ENCODE data around the gene PDE2A. TPM values are rescaled to one million over a fixed set of nuclear protein-coding genes. Genes with fewer than 3 reads are reported as not detected.

The PDE2A gene
- total and polyA plus RNA-seq, 8 donors, result 3.5 to 548 (median 25.9) TPM

DNA sequence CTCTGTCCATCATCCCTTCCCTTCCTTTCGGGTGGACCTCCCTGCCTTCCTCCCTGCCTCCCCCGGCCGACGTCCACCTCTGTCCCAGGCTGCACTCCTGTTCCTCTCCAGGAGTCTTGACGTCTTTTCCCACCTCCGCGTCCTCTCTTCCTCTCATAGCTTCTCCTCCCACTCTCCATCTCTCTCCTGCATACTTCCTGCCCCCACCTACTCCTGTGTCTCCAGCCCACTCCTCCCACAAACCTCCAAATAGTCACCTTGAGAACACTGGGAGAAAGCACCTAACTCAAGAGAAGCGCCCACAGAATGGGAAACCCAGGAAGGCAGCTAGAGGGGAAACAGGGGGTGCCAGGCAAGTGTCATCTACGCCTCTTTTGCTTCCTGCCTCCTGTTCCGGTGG is 60.8 kb downstream of the PDE2A start:
- Histone ChIP-seq H3K27me3 (peaks cover 0 to 21% (median 2%) of the 10 kb centered on the region in 3 donors), H3K9me3 (no peaks in the 10 kb centered on the region), H3K36me3 (no peaks in the 10 kb centered on the region), H3K4me3 (no peak overlapping the region), H3K27ac (no peak overlapping the region), H3K4me1 (peaks cover 10 to 50% (median 22%) of the 10 kb centered on the region in 4 donors)
- WGBS, 5 donors, result 75 to 88% (median 81%) methylated on average over 10 of the region's 10 CpGs
- no peak for DNase-seq
- TF ChIP-seq POLR2AphosphoS5 (IDR thresholded peaks at IDR 0.05) (no peak), EP300 (IDR thresholded peaks at IDR 0.05) (no peak), POLR2A (IDR thresholded peaks at IDR 0.05) (no peak)
- TF ChIP-seq, protein P1, sequence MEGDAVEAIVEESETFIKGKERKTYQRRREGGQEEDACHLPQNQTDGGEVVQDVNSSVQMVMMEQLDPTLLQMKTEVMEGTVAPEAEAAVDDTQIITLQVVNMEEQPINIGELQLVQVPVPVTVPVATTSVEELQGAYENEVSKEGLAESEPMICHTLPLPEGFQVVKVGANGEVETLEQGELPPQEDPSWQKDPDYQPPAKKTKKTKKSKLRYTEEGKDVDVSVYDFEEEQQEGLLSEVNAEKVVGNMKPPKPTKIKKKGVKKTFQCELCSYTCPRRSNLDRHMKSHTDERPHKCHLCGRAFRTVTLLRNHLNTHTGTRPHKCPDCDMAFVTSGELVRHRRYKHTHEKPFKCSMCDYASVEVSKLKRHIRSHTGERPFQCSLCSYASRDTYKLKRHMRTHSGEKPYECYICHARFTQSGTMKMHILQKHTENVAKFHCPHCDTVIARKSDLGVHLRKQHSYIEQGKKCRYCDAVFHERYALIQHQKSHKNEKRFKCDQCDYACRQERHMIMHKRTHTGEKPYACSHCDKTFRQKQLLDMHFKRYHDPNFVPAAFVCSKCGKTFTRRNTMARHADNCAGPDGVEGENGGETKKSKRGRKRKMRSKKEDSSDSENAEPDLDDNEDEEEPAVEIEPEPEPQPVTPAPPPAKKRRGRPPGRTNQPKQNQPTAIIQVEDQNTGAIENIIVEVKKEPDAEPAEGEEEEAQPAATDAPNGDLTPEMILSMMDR (IDR thresholded peaks at IDR 0.05), result no peak
- intact Hi-C loops (cut with DNase I; ENCODE audit: low total_unique reads), result no loop called here

DNA sequence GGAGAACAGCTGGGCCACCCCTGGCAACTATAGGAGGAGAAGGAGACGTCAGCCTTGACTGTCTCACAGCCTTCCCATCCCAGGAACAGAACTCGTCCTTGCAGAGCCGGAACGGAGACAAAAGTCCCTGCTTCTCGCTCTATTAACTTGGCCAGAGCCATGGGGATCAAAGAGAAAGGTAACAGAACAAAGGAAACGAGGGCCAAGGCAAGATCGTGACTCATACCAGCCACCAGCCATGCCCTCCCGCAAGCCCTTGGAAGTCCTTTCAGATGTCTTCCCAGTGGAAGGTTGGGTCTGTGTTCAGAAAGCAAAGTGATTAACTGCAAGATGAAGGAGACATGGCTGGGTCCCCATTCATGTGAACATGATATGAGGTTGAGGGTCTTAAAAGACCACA is 64.7 kb downstream of the PDE2A start:
- 65 to 72% (median 67%) methylated on average over 8 of the region's 8 CpGs for WGBS, 5 donors
- Histone ChIP-seq H3K27me3 (peaks cover 0 to 24% (median 2%) of the 10 kb centered on the region in 3 donors), H3K4me1 (peaks cover 7 to 51% (median 25%) of the 10 kb centered on the region in 4 donors), H3K9me3 (no peaks in the 10 kb centered on the region), H3K4me3 (no peak overlapping the region), H3K36me3 (no peaks in the 10 kb centered on the region), H3K27ac (no peak overlapping the region)
- no peak for DNase-seq
- TF ChIP-seq, protein P1 (IDR thresholded peaks at IDR 0.05), result no peak
- no peak for TF ChIP-seq POLR2AphosphoS5 (IDR thresholded peaks at IDR 0.05)
- no peak for TF ChIP-seq EP300 (IDR thresholded peaks at IDR 0.05)
- no peak for TF ChIP-seq POLR2A (IDR thresholded peaks at IDR 0.05)
- intact Hi-C loops (cut with DNase I; ENCODE audit: low total_unique reads), result no loop called here

GRCh38 chr11:72609045-72609444 is 65.2 kb downstream of the PDE2A start:
- H3K36me3 ChIP-seq, result no peaks in the 10 kb centered on the region
- intact Hi-C loops (cut with DNase I; ENCODE audit: low total_unique reads), result no loop called here
- H3K27ac ChIP-seq, result no peak overlapping the region
- DNase-seq, result no peak
- 66 to 78% (median 77%) methylated on average over 4 of the region's 4 CpGs for WGBS, 5 donors
- peaks cover 7 to 47% (median 21%) of the 10 kb centered on the region in 4 donors for H3K4me1 ChIP-seq
- H3K9me3 ChIP-seq, result no peaks in the 10 kb centered on the region
- peaks cover 0 to 23% (median 2%) of the 10 kb centered on the region in 3 donors for H3K27me3 ChIP-seq
- TF ChIP-seq, protein P1 (IDR thresholded peaks at IDR 0.05), result peak in 3 of 7 experiments; percentile 20 to 30 (median 23)
- no peak for TF ChIP-seq EP300 (IDR thresholded peaks at IDR 0.05)
- H3K4me3 ChIP-seq, result no peak overlapping the region

- Histone ChIP-seq H3K27ac (peak overlapping the region in 1 of 5 donors; percentile 43), H3K27me3 (peaks cover 0 to 20% (median 2%) of the 10 kb centered on the region in 3 donors), H3K9me3 (no peaks in the 10 kb centered on the region), H3K4me3 (no peak overlapping the region), H3K4me1 (peaks cover 7 to 33% (median 17%) of the 10 kb centered on the region in 4 donors), H3K36me3 (no peaks in the 10 kb centered on the region)
- WGBS, 5 donors, result 50 to 64% (median 56%) methylated on average over 1 to 2 of the region's 2 CpGs
- DNase-seq, result no peak
- TF ChIP-seq EP300 (IDR thresholded peaks at IDR 0.05), result no peak
- TF ChIP-seq POLR2AphosphoS5 (IDR thresholded peaks at IDR 0.05), result no peak
- intact Hi-C loops (cut with DNase I; ENCODE audit: low total_unique reads), result no loop called here
These were observed 66.7 kb downstream of the PDE2A start for GRCh38 chr11:72607496-72607895.

DNA sequence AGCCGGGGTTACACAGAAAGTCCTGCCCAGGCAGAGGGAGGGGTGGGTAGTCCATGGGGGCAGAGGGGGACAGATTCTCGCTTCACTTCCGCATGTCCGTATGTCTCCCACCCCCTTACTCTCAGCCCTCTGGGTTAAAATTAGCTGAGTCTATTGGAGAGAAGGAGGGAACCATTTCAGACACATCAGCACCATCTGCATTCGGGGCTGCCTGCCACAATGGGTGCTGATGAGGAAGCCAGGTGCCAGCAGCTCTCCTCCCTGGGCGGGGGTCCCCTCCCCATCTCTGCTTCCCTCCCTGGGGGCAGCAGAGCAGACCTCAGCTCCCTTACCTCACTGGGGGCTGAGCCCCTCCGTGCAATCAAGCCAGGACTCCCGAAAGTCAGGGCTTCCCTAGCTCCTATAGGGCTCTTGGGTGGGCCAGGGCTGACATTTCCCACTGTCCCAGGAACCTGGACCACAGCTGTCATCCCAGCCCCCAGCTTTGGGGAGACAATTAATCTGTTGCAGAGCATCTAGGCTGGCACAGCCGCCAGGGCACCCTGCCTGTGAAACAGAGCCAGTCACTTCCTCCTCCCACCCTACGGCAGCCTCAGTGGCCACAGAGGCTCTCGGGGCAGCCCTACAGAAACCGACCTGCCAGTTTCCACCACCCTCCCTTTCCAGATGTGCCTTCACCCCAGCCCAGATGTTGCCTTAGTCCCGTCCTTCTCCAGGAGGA is 67.3 kb downstream of the PDE2A start:
- H3K4me3 ChIP-seq, result no peak overlapping the region
- H3K27ac ChIP-seq, result peak overlapping the region in 2 of 5 donors; percentile 9 to 43
- peaks cover 7 to 39% (median 23%) of the 10 kb centered on the region in 4 donors for H3K4me1 ChIP-seq
- H3K9me3 ChIP-seq, result no peaks in the 10 kb centered on the region
- DNase-seq, result no peak
- WGBS, 5 donors, result 56 to 77% (median 62%) methylated on average over 12 to 13 of the region's 13 CpGs
- peaks cover 0 to 24% (median 2%) of the 10 kb centered on the region in 3 donors for H3K27me3 ChIP-seq
- intact Hi-C loops (cut with DNase I; ENCODE audit: low total_unique reads), result no loop called here
- TF ChIP-seq, protein P1 (IDR thresholded peaks at IDR 0.05), result no peak
- no peak for TF ChIP-seq POLR2A (IDR thresholded peaks at IDR 0.05)
- no peak for TF ChIP-seq EP300 (IDR thresholded peaks at IDR 0.05)
- TF ChIP-seq POLR2AphosphoS5 (IDR thresholded peaks at IDR 0.05), result no peak
- no peaks in the 10 kb centered on the region for H3K36me3 ChIP-seq
